HG03139 (cell line): ENCODE measurements around the gene PPP2R5C.

Experiments
- ATAC-seq: cut with Tn5 transposase; IDR thresholded peaks from one replicate; pipeline ENCODE4 v1.9.1; 2021; ENCODE audit not compliant: unreplicated experiment

Gene PPP2R5C

GRCh38 chr14:101838476-101838875 lies 77.0 kb downstream of the PPP2R5C start:
- ATAC-seq, result no peak

DNA sequence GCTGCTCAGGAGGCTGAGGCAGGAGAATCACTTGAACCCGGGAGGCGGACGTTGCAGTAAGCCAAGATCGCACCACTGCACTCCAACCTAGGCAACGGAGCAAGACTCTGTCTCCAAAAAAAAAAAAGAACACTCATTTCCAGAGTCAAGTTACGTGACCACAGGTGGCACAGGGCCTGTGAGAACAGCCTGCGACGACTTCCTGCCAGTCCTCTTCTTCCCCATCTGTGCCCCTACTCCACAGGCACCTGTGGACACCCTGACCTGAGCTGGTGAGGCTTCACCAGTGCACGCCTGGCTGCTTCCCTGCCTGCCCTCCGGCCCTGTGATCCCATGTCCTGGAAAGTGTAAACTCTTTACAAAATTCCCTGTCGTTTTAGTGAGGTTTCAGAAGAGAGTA lies 77.7 kb downstream of the PPP2R5C start:
- ATAC-seq, result no peak

- no peak for ATAC-seq
Measured at GRCh38 chr14:101839661-101840060, 78.2 kb downstream of the PPP2R5C start.

DNA sequence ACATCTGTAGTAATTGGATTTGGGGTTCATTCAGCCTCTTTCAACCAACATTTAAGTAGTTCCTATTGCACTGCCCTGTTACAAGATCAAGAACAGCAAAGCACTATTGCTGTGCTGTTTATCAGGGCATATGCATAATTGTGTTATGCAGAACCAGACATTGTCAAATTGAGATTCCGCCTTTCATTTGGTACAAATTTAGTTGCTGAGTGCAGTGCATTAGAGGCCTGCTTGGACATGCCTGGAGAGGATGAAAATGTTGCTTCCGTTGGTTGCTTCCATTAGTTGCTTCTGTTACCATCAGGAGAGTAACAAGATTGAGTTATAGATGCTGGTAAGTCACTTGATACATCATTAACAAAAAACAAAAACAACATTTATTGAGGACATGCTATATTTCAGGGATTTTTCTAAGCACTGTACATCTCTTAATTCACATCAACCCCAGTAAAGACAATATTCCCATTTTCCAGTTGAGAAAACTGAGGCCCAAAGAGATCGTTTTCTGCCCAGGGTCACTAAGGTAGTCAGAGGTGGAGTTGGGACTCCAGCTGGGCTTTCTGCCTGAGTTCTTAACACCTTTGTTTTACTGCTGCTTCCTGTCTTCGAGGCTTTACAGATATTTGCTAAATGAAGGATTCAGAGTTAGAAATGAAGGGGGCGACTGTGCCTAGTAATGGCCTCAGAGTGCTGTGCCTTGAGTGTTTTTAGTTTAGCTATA lies 79.3 kb downstream of the PPP2R5C start:
- no peak for ATAC-seq

GRCh38 chr14:101843038-101843437 lies 81.5 kb downstream of the PPP2R5C start:
- no peak for ATAC-seq

GRCh38 chr14:101843665-101844064 lies 82.2 kb downstream of the PPP2R5C start:
- ATAC-seq, result peak; percentile 57

GRCh38 chr14:101844219-101844618 lies 82.7 kb downstream of the PPP2R5C start:
- ATAC-seq, result no peak

DNA sequence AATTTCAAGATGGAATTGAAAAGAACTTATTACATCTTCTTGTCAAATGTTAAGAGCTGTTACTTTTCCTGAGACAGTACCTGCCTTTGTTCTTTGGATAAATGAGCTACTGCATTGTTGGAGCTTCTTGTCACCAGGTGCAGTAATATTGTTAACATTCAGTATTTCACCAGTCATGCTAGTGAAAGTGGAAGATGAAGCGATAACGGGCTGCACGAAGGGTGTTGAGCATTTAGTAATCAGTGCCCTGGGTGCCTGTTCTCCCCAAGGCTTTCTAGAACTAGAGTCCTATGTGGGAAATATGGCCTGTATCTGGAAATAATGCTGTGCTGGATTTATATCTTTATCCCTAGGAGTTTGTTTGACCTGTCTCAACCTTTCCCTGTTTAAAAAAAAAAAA lies 83.2 kb downstream of the PPP2R5C start:
- no peak for ATAC-seq

DNA sequence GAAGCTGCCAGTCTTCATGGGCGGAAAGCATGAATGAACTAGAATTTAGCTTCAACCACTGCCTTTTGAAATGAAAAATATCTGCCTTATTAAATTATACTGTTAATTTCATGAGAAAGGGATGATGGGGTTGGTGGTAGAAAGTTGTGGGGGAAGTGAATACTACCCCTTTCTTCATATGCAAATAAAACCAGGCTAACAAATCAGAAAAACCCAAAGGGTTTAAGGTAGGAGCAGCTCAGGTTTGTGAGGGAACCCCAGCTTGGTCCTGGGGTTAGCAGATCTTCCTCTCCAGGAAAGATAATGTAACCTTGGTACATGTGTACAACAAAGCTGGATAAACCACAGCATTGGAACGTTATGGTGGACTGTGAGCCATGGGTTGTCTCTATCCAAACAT lies 84.0 kb downstream of the PPP2R5C start:
- ATAC-seq, result no peak

GRCh38 chr14:101845896-101846295 lies 84.4 kb downstream of the PPP2R5C start:
- ATAC-seq, result no peak

- ATAC-seq, result peak; percentile 73
Measured at GRCh38 chr14:101849125-101849524, 87.6 kb downstream of the PPP2R5C start.

GRCh38 chr14:101849640-101850039 lies 88.1 kb downstream of the PPP2R5C start:
- ATAC-seq, result no peak

- ATAC-seq, result no peak
Measured at GRCh38 chr14:101851183-101851582, 89.7 kb downstream of the PPP2R5C start.

- no peak for ATAC-seq
Measured at GRCh38 chr14:101851736-101852405, 90.4 kb downstream of the PPP2R5C start.

DNA sequence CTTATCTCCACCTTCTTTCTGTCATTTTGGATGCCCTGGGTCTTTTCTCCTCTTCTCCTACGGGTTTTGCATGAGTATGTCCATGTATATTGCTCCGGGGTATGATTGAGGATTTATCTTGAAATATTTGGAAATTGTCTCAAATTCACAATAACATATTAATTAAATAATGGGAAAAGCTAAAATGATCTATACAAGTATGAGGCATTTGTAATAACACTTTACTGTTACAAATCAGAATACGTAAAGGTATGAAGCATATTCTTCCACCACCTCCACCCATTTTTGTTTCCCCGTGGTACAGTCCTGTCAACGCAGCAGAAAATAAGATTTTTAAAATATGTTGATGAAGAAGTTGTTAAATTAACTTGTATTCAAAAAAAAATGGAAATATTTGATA lies 91.3 kb downstream of the PPP2R5C start:
- ATAC-seq, result no peak

GRCh38 chr14:101853455-101854018 lies 92.0 kb downstream of the PPP2R5C start:
- no peak for ATAC-seq

- no peak for ATAC-seq
Measured at GRCh38 chr14:101854366-101854765, 92.9 kb downstream of the PPP2R5C start.

GRCh38 chr14:101855958-101856357 lies 94.4 kb downstream of the PPP2R5C start:
- no peak for ATAC-seq

DNA sequence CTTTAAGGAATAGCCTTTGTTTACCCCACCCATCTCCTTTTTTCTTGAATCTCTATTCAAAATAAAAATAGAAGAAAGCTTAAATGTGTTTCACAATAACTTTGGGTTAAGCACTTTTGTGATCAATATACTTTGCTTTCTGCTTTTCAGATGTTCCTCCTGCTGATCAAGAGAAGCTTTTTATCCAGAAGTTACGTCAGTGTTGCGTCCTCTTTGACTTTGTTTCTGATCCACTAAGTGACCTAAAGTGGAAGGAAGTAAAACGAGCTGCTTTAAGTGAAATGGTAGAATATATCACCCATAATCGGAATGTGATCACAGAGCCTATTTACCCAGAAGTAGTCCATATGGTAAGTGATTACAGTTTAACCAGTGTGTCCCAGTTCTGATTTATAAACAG lies 95.0 kb downstream of the PPP2R5C start:
- ATAC-seq, result no peak

DNA sequence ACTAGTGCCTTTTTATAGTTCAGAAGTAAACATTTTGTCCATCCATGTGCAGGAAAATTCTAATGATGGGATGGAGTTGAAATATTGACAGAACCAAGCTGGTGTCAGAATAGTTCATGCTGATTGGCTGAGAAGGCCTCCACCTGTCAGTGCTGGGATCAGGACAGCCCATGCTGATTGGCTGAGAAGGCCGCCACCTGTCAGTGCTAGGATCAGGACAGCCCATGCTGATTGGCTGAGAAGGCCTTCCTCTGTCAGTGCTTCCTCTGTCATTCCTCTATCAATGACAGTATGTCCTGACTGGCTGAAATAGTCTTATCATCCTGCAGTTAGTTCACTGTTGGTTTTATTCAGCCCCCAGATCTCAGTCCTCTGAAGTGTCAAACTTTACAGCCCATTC lies 95.7 kb downstream of the PPP2R5C start:
- ATAC-seq, result no peak

GRCh38 chr14:101858791-101859537 lies 97.5 kb downstream of the PPP2R5C start:
- no peak for ATAC-seq

DNA sequence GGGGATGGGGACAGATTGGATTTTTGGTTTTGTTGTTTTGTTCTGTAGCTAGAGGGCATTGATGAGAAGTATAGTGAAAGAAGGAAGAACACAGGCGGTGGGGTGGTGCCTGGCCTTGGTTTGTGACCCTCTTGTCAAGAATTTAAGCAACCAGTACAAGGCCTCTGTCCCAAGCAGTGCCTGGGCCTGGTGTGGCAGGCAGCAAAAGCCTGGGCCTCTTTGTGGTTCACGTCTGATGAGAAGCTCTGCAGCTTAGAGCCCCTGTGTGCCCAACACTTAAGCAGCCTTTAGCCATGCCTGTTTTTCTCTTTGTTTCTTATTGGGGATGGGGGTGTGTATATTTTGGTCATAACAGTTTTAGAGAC lies 98.0 kb downstream of the PPP2R5C start:
- ATAC-seq, result no peak
